ENCODE results near the gene SPATA25.

The SPATA25 gene

GRCh38 chr20:45867136-45867818 is 20.1 kb downstream of the SPATA25 start:
- no peak for DNase-seq

DNA sequence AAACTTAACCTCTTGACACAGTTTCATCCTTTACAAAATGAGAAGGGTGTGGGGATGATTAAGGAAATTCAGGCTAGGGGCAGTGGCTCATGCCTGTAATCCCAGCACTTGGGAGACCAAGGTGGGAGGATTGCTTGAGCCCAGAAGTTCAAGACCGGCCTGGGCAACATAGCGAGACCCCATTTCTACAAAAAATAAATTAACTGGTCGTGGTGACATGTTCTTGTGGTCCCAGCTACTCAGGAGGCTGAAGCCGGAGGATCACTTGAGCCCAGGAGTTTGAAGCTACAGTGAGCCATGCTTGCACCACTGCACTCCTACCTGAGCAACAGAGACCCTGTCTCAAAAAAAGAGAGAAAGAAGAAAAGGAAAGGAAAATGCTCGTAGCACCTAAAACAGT is 21.0 kb downstream of the SPATA25 start:
- no peak for DNase-seq

DNA sequence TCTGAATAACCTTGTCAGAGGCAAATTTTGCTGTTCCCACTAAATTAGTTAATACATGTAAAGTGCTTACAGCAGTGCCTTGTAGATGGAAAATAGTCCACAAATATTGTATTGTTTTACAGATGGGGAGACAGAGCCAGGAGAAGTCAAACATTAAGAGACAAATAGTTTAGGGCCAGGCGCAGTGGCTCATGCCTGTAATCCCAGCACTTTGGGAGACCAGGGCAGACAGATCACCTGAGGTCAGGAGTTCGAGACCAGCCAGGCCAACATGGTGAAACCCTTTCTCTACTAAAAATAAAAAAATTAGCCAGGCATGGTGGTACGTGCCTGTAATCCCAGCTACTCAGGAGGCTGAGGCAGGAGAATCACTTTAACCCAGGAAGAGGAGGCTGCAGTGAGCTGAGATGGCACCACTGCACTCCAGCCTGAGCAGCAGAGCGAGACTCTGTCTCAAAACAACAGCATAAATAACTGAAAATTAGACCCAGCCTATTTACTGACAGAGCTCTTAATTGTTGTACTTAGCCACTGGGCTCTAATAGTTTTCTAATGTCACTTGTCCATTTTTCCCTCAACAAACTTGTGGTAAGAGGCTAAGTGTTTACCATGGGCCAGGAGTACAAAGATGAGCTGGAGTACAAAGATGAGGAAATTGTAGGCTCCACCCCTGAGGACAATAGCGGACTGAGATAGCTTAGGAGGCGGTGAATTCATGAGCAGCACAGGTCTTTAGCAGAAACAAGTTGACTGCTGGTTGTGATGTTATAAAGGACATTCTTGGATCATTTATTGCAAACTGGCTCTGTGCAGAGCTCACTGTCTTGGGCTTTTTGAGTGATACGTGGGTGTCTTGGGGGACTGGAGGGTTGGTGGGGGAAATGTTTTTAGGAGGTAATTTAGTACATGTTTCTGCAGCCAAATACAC is 23.6 kb downstream of the SPATA25 start:
- no peak for DNase-seq

DNA sequence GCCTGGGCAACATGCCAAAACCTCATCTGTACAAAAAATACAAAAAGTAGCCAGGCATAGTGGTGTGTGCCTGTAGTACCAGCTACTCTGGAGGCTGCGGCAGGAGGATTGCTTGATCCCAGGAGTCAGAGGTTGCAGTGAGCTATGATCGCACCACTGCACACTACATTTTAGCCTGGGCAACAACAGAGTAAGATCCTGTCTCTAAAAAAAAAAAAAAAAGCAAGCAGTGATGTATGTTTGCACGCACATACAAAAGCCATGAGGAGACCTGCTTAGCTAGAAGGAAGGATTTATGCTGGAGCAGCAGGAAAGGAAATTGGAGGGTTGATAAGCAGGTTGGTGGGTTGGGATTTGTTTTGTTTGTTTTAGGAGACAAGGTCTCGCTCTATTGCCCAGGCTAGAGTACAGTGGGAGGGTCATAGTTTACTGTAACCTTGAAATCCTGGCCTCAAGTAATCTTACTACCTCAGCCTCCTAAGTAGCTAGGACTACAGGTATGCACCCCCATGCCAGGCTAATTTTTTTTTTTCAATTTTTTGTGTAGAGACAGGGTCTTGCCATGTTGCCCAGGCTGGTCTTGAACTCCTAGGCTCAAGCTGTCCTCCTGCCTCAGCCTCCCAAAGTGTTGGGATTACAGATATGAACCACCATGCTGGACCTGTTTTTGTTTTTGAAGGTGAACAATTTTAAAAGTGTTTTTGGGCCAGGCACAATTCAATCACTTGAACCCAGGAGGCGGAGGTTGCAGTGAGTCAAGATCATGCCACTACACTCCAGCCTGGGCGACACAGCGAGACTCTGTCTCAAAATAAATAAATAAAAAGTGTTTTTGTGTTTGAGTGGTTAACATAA is 26.0 kb downstream of the SPATA25 start:
- DNase-seq = peak in 1 of 56 donors; percentile 2

- no peak for DNase-seq
These were observed 26.7 kb downstream of the SPATA25 start for GRCh38 chr20:45860560-45861220.

DNA sequence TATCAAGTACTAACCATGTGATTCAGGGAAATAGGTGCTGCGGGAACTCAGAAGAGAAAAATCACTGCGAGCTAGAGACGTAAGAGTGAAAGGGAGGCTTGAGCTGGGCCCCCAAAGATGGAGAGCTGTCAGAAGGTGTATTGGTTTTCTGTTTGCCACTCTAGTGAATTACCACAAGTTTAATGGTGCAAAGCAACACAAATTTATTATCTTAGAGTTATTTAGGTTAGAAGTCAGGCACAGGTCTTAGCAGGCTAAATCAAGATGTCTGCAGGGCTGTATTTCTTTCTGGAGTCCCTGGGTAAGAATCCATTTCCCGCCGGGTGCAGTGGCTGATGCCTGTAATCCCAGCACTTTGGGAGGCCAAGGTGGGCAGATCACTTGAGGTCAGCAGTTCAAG is 27.5 kb downstream of the SPATA25 start:
- no peak for DNase-seq

- peak in 7 of 56 donors; percentile 37 to 63 (median 54) for DNase-seq
These were observed 29.6 kb downstream of the SPATA25 start for GRCh38 chr20:45857882-45858216.

DNA sequence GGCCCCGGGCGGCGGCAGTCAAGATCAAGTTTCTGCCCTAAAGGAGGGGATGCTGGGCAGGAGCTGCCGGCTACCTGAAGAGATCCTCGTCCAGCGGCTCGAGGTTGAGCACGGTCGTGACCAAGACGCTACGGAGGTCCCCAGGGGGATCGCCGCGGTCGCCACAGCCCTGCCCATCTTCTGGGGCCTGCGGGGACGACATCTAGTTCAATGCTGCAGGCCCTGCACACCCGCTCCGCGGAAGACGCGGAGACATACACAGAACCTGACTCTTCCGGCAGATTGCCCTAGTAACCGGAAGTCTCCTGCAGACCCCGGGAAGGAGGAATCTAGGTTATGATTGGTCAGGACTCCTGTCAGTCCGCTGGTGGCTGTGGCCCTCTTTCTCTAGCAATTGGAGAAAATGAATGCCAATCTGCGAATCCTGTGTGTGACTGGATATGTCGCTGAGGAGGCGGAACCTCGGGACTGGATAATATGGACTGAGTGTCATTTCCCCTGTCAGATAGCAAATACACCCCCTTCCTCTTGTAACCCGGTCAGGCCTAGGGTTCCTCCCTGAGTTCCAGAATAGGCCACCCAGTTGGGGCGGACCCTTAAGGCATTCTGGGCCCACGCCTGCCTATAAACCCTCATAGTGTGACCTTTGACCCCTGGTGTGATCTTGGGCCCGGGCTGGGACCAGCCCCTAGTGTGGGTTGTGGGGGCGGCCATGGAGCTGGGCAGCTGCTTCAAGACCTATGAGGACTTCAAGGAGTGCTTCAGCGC is 30.1 kb downstream of the SPATA25 start, which contains the start of the genes ACOT8 and ZSWIM3:
Gene ACOT8 (minus strand): TSS at position 279 of the 768 bp plus-strand sequence. CDS start 77 bp downstream, at position 202.
Gene ZSWIM3 (plus strand): TSS at position 501 of the 768 bp plus-strand sequence. CDS start 212 bp downstream, at position 713.
- DNase-seq = peak; percentile 61 to 98 (median 92)

DNA sequence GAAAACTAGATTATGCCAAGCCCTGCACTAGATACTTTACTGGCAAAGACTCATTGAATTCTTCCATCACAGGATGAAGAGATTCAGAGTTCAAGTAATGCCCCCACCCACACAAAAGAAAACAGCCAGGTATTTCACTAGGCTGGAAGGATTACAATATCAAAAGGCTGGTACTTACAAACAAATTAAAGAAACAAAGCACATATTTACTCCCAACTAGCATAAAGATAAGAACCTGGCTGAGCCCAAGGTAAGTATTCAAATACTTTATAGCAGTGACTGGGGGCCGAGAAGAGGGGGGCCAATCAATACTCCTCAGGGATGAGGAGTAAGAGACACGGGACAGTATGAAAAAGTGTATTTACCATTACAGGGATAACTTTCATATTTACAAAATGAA is 33.9 kb downstream of the SPATA25 start:
- no peak for DNase-seq

GRCh38 chr20:45852326-45852725 is 35.1 kb downstream of the SPATA25 start:
- DNase-seq = no peak

DNA sequence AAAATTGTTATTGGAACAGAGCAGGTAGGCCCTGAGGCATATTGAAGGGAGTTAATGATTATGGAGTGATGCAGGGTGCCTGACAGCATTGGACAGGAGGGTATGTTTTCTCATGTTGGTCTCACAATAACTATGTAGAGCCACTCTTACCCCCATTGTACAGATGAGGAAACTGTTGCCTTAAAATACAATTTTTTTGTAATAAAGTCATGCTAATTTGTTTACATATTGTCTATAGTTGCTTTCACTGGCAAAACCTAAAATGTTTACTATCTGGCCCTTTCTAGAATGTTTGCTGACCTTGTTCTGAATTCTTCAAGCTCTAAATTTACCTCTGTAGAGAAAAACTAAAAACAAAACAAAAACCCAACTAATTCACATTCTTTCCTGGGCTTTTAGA is 35.9 kb downstream of the SPATA25 start:
- no peak for DNase-seq

DNA sequence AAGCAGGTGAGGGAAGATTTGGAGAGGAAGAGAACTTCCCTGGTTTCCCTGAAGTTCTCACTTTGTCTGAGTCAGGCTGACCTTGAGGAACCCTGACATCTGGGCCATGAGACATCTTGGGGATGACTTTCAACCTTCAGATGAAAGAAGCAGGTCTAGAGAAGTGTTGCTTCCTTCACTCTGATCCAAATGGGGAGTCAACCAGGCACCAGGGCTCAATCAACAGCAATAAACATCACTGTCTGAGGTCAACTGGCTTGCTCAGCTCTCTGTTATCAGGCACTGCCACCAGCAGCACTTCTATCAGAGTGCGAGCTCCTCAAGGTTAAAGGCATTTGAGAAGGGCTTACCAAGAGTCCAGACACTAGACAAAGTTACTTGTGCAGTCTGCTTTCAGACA is 36.5 kb downstream of the SPATA25 start:
- no peak for DNase-seq

GRCh38 chr20:45850238-45850637 is 37.2 kb downstream of the SPATA25 start:
- no peak for DNase-seq

DNA sequence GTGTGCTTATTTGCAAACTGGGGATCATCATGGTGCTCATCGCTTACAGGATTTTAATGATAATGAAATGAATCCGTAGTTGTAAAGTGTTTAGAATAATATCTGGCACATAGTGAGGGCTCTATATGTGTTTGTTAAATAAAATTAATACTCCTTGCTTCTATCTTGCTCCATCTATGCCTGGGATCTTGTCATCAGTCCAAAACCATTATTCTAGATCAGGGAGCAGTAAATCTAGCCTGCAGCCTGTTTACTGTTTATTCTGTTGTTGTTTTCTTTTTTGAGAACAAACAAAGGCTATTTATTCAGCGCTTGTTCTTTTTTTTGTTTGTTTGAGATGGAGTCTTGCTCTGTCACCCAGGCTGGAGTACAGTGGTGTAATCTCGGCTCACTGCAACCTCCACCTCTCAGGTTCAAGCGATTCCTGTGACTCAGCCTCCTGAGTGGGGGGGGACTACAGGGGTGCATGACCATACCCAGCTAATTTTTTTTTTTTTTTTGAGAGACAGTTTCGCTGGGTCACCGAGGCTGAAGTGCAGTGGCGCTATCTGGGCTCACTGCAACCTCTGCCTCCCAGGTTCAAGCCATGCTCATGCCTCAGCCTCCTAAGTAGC is 38.3 kb downstream of the SPATA25 start:
- DNase-seq = no peak

DNA sequence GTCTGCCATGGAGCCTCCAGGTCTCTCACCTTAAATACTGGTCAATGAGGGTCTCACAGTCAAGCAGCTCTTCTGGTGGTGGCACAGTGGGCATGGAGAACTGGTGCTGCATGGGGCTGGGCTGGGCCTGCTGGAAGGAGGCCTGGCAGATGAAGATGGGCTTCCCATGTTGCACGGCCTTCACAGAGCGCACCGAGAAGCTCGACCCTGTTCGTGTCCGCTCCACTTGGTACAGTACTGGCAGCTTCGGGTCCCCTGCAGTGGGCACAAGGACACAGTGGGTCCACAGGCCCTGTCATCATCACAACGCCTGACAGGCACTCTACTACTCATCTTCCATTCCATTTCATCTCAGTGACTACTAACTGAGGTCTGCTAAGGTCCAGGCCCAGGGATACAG is 39.0 kb downstream of the SPATA25 start:
- DNase-seq = no peak

- DNase-seq = no peak
These were observed 42.0 kb downstream of the SPATA25 start for GRCh38 chr20:45845452-45845851.

DNA sequence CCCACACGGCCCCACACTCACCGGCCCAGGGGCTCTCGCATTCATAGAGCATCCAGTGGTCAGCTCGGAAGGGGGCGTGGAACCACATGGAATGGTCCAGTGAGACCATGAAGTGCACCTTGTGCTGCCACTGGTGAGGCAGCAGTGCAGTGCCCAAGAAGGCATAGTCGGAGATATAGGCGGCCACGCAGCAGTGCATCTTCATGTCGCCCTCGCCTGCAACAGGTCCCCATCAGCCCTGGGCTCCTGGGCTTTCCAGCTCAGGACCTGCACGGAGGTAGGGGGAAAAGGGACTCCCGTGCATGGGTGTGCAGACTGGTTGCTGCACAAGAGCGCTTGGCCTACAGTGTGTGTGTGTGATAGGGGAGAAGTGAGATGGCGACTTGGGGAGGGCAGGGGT is 43.9 kb downstream of the SPATA25 start:
- no peak for DNase-seq

DNA sequence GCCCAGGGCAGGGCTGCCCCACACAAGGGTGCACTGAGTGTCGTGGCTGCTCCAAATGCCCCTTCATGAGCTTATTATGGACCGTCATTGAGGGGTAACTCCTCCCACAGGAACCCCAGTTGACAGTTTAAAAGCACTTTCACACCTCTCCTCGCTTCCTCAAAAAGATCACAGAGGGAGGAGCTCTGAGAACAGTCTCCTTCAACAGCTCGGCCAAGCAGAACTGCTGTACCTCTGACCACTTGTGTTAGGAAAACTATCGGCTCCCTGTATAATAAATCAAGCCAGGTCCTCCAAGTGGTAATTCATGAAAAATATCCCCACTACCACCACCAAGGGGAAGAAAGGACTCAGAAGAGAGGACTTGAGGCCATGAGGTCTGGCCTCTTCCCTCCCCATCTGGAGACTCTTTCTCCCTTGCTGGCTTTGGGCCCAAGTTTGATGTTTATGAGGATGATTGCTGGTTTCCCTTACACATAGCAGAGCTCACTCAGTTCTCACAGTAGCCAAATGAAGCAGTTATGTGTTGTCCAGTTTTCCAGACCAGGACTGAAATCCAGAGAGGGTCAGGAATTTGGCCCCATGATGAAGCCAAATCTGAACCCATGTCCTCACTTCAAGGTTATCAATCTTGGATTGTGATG is 45.1 kb downstream of the SPATA25 start:
- DNase-seq = no peak

All from nucleus accumbens (tissue), 56 donors.